ENCODE measurements around the gene PRRG2.

DNA sequence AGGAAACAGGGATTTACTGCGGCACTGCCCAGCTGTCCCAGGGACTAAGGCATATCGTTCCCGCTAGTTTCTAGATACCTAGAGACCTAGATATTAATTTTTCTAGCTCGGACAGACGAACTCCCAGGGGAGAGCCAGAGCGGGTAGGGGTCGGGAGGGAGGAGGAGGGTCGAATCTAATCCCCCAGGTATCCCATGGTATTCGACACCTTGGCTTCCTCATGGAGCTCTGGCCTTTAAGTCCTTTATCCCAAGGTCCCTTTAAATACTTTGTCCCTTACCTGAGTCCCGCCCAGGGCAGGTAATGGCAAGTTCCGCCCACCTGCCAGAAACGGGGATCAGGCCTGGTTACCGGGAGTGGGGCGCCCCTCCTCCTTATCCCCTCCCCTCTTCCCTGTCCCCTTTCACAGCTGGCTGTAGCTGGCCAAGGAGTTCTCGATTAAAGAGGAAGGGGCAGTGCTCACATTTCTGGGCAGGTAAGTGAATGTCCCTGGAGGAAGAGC, at the start of gene PRRG2:
- TF ChIP-seq, protein P1, sequence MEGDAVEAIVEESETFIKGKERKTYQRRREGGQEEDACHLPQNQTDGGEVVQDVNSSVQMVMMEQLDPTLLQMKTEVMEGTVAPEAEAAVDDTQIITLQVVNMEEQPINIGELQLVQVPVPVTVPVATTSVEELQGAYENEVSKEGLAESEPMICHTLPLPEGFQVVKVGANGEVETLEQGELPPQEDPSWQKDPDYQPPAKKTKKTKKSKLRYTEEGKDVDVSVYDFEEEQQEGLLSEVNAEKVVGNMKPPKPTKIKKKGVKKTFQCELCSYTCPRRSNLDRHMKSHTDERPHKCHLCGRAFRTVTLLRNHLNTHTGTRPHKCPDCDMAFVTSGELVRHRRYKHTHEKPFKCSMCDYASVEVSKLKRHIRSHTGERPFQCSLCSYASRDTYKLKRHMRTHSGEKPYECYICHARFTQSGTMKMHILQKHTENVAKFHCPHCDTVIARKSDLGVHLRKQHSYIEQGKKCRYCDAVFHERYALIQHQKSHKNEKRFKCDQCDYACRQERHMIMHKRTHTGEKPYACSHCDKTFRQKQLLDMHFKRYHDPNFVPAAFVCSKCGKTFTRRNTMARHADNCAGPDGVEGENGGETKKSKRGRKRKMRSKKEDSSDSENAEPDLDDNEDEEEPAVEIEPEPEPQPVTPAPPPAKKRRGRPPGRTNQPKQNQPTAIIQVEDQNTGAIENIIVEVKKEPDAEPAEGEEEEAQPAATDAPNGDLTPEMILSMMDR (conservative IDR thresholded peaks at IDR 0.05; ENCODE audit: low read depth, low read length), result no peak
- no peak for TF ChIP-seq EZH2 (IDR thresholded peaks at IDR 0.05; ENCODE audit: borderline replicate concordance, low read depth, low read length, poor library complexity, severe bottlenecking)
